Activated CD4-positive, alpha-beta T cell treated with anti-CD3 and anti-CD28 coated beads for 36 hours (primary cell): ENCODE results near the gene CDC25B. TPM values are rescaled to one million over a fixed set of nuclear protein-coding genes. Genes with fewer than 3 reads are reported as not detected.

Source experiments
- ATAC-seq: fragments of 200-7000 bp; cut with Tn5 transposase; one replicate; pipeline ENCODE4 v1.10.0; 2021; ENCODE audit warnings: mild to moderate bottlenecking, moderate library complexity
- CTCF ChIA-PET: fragments of 350-600 bp; sonication (Branson Sonifier 250); formaldehyde crosslinking; loops from one replicate; lab custom pipeline; 2021; ENCODE audit warnings: antibody characterized with exemption; lab: Charles Lee
- POLR2A ChIA-PET: fragments of 350-600 bp; sonication (Branson Sonifier 250); formaldehyde crosslinking; loops from one replicate; lab custom pipeline; 2021; ENCODE audit warnings: antibody characterized with exemption, inconsistent platforms; lab: Charles Lee
- DNase-seq: peaks from one replicate; pipeline ENCODE4 v3.0.0-alpha.2; 2020
- H3K27ac Mint-ChIP-seq: one replicate; pipeline ENCODE4 v1.8.0; 2021; ENCODE audit warnings: mixed read lengths
- H3K27me3 Mint-ChIP-seq: one replicate; pipeline ENCODE4 v1.8.0; 2021; ENCODE audit warnings: mixed read lengths
- H3K36me3 Mint-ChIP-seq: one replicate; pipeline ENCODE4 v1.8.0; 2021; ENCODE audit warnings: low read depth, mixed read lengths
- H3K4me1 Mint-ChIP-seq: one replicate; pipeline ENCODE4 v1.8.0; 2021; ENCODE audit warnings: mixed read lengths
- H3K4me3 Mint-ChIP-seq: one replicate; pipeline ENCODE4 v1.8.0; 2021; ENCODE audit warnings: mild to moderate bottlenecking, moderate library complexity, mixed read lengths
- H3K9me3 Mint-ChIP-seq: one replicate; pipeline ENCODE4 v1.8.0; 2021; ENCODE audit warnings: low read depth, mixed read lengths
- intact Hi-C, 2 experiments: fragments of 100-400 bp; cut with DNase I in 1 of 2; cut with micrococcal nuclease in 1 of 2; formaldehyde crosslinking; loops; one replicate each; pipeline versions ENCODE4 v1.14.2 to v1.15.1; 2022 to 2024; cut with DNase I, micrococcal nuclease
- total RNA-seq, 2 experiments: library from RNA; stranded (reverse); gene quantifications; one replicate each; pipeline ENCODE4 v1.2.3, GENCODE V29; 2021

Gene CDC25B
- total RNA-seq, 2 experiments from 2014 or later = 79.8 to 96.2 TPM

DNA sequence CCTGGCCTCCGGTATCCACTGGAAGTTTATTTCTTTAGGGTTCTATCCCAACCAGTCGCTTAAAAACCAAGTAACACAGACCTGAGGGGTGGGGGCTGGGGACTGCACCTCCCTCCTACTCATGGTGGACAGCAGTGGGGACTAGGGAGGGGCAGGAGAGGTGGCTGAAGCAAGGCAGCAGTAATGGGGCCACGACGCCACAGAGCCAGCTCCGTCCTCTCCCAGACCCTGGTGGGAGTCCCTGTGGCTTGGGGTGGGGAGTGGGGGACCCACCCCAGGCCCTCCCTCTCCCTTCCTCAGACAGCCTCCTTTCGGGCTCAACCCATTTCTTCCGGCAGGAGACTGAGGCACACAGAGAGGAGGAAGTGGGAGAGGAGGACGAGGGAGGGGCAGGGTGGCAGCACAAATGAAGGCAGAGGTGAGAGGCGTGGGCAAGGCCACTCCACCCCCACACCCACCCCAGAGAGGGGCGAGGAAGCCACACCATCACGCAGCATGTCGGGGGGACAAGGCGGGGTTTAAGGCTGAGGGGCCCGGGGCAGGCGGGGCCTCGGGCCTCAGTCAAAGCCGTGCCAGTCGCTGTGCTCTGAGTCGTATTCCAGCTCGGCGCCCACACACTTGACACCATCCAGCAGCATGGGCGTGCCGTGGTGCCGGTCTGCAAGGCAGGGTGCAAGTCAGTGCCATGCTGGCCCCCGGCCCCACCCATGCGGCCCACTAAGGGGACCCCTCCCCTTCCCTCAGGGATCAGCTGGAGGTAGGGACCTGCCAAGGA is 42.4 kb upstream of the CDC25B start:
- intact Hi-C loops = loop anchor here (1.0 to 2.0 kb wide), 4 partner anchors 13 to 102 kb away; partner anchors contain the start of genes ADISSP (in 1 of the 2), CENPB (in 1 of the 2) and MAVS (in 1 of the 2)
- POLR2A ChIA-PET = no interaction called here
- ATAC-seq = no peak
- H3K27me3 Mint-ChIP-seq = peaks cover 3% of the 10 kb centered on the region
- H3K27ac Mint-ChIP-seq = no peak overlapping the region
- CTCF ChIA-PET = interaction anchor here (0.6 to 3.2 kb wide), 6 partner anchors 9 to 332 kb away, joined by 3 to 18 read pairs (median 4); partner anchors contain the start of gene ADISSP
- DNase-seq = no peak
- H3K36me3 Mint-ChIP-seq = peaks cover 13% of the 10 kb centered on the region
- H3K4me1 Mint-ChIP-seq = peaks cover 7% of the 10 kb centered on the region
- H3K4me3 Mint-ChIP-seq = no peak overlapping the region
- H3K9me3 Mint-ChIP-seq = no peaks in the 10 kb centered on the region

DNA sequence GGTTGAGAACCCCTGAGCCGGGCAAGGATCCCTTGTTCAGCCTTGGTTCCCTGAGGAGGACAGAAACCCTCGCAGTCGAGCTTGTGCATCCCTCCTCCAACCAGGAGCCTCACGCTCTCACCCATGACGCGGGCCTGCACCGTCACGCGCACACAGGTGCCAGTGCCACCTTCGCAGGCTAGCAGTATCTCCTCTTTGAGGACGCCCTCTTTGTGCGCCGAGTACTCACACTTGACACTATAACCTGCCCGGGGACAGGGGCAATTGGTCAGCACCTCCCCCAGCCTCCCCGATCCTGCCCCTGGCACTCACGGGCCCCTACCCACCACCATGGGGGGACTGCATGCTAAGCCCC is 41.9 kb upstream of the CDC25B start:
- ATAC-seq (no peak), DNase-seq (no peak)
- intact Hi-C loops = no loop called here
- Mint-ChIP-seq H3K4me1 (peaks cover 7% of the 10 kb centered on the region), H3K27ac (no peak overlapping the region), H3K27me3 (peaks cover 3% of the 10 kb centered on the region), H3K9me3 (no peaks in the 10 kb centered on the region), H3K36me3 (peaks cover 13% of the 10 kb centered on the region), H3K4me3 (no peak overlapping the region)
- POLR2A ChIA-PET = no interaction called here
- CTCF ChIA-PET = interaction anchor here (0.9 to 1.4 kb wide), 4 partner anchors 9 to 330 kb away, joined by 3 to 4 read pairs (median 4); no protein-coding TSS in a partner anchor

DNA sequence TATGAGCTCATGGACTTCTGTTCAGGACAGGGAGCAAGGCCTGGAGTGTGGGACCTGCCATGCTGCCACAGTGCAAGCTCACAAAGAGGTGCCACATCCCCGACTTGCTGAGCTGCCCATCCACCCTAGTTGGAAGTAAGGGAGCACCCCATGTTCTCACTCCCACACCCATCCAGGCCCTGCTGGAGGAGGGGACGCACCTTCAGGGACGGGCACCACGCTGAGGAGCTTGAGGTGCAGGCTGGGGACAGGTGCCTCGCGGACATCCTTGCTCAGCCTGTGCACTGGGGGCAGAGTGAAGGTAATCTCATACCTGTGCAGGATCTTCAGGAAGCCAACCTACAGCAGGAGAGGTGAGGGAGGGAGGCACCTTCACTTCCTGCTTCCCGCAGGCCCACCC is 40.8 kb upstream of the CDC25B start:
- intact Hi-C loops = no loop called here
- peaks cover 7% of the 10 kb centered on the region for H3K4me1 Mint-ChIP-seq
- H3K36me3 Mint-ChIP-seq = peaks cover 13% of the 10 kb centered on the region
- ATAC-seq = no peak
- H3K9me3 Mint-ChIP-seq = no peaks in the 10 kb centered on the region
- CTCF ChIA-PET = interaction anchor here (0.5 to 1.4 kb wide), 6 partner anchors 12 to 329 kb away, joined by 3 to 5 read pairs (median 3); partner anchors contain the start of gene SPEF1
- peaks cover 3% of the 10 kb centered on the region for H3K27me3 Mint-ChIP-seq
- H3K4me3 Mint-ChIP-seq = no peak overlapping the region
- POLR2A ChIA-PET = interaction anchor here (0.7 kb wide), 1 partner anchor 10 kb away, joined by 4 read pairs; no protein-coding TSS in a partner anchor
- no peak overlapping the region for H3K27ac Mint-ChIP-seq
- DNase-seq = no peak

- intact Hi-C loops = no loop called here
- ChIA-PET POLR2A (no interaction called here), CTCF (interaction anchor here (0.6 to 1.1 kb wide), 3 partner anchors 12 to 100 kb away, joined by 3 to 5 read pairs (median 3); no protein-coding TSS in a partner anchor)
- Mint-ChIP-seq H3K4me3 (no peak overlapping the region), H3K4me1 (peaks cover 7% of the 10 kb centered on the region), H3K27ac (no peak overlapping the region), H3K9me3 (no peaks in the 10 kb centered on the region), H3K36me3 (peaks cover 13% of the 10 kb centered on the region), H3K27me3 (peaks cover under 1% of the 10 kb centered on the region)
- DNase-seq (no peak), ATAC-seq (no peak)
These were observed 40.2 kb upstream of the CDC25B start for GRCh38 chr20:3755814-3756480.

DNA sequence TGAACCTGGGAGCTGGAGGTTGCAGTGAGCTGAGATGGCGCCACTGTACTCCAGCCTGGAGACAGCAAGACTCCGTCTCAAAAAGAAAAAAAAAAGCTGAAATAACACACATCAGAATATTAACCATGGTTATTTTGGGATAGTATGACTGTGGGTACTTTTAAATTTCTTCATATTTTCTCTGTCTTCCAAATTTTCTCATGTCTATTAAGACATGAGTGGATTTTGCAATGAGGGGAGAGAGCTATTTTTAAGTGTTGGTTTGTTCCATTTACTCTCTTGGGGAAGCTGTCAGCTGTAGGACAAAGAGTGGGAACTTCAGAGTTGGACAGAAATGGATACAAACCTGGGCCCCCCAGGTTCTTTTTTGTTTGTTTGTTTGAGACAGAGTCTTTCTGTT is 38.8 kb upstream of the CDC25B start:
- no peak for ATAC-seq
- DNase-seq = no peak
- POLR2A ChIA-PET = interaction anchor here (0.6 to 0.7 kb wide), 3 partner anchors 39 to 264 kb away, joined by 3 to 16 read pairs (median 6); partner anchors contain the start of gene CDC25B
- peaks cover 4% of the 10 kb centered on the region for H3K4me1 Mint-ChIP-seq
- CTCF ChIA-PET = interaction anchor here (0.6 to 1.1 kb wide), 7 partner anchors 9 to 376 kb away, joined by 3 to 4 read pairs (median 3); no protein-coding TSS in a partner anchor
- H3K27me3 Mint-ChIP-seq = no peaks in the 10 kb centered on the region
- no peak overlapping the region for H3K4me3 Mint-ChIP-seq
- no peak overlapping the region for H3K27ac Mint-ChIP-seq
- intact Hi-C loops = no loop called here
- peaks cover 16% of the 10 kb centered on the region for H3K36me3 Mint-ChIP-seq
- H3K9me3 Mint-ChIP-seq = no peaks in the 10 kb centered on the region

DNA sequence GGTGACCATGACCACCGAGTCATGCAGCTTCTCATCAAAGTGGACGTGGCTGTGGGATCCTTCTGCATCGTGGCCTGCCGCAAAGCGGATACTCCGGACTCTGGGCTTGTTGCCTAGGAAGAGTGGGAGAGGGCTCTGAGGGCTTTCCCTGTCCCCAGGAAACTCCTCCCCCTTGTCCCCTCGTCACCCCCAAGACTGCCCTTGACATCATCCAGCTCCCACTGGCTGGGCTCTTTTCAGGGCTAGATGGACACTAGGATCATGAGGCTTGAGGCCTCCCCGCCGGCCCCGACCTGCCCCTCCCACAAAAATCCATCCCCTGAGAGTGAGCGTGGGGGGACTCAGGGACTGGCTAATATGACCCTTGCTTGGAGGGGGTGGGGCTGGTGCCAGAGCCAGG is 37.5 kb upstream of the CDC25B start:
- Mint-ChIP-seq H3K36me3 (peaks cover 14% of the 10 kb centered on the region), H3K27ac (no peak overlapping the region), H3K27me3 (no peaks in the 10 kb centered on the region), H3K4me1 (no peaks in the 10 kb centered on the region), H3K4me3 (no peak overlapping the region), H3K9me3 (no peaks in the 10 kb centered on the region)
- ChIA-PET CTCF (no interaction called here), POLR2A (interaction anchor here (1.1 kb wide), 1 partner anchor 9 kb away, joined by 5 read pairs; the partner anchor contains the start of gene ADISSP)
- ATAC-seq (no peak), DNase-seq (no peak)
- intact Hi-C loops = no loop called here

DNA sequence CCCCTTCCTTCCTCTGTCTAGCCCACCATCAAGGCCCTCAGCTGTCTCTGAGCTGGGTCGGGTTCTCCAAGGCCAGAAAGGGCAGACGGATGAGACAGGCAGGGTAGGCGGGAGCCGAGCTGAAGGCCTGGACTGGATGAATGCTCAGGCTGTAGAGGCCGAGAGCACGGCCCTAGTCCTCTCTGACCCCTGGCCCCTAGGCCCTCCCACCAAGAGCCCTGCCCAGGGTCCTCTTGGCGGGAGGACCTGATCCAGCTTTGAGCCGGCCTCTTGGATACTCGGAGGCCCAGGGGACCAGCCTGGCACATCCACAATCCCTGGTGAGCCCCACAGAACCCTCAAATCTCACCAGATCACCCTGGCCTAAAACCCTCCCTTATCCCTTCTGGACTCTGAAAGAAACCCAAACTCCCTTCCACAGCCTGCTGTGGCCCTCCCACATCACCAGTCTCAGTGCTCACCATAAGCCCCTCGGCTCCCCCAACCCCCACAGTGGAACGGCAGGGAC is 36.7 kb upstream of the CDC25B start:
- no peaks in the 10 kb centered on the region for H3K9me3 Mint-ChIP-seq
- ATAC-seq (no peak), DNase-seq (no peak)
- ChIA-PET CTCF (interaction anchor here (0.7 to 1.2 kb wide), 2 partner anchors 15 to 83 kb away, joined by 3 read pairs; no protein-coding TSS in a partner anchor), POLR2A (no interaction called here)
- no peak overlapping the region for H3K4me3 Mint-ChIP-seq
- H3K27ac Mint-ChIP-seq = no peak overlapping the region
- no peaks in the 10 kb centered on the region for H3K4me1 Mint-ChIP-seq
- intact Hi-C loops = no loop called here
- H3K36me3 Mint-ChIP-seq = peaks cover 14% of the 10 kb centered on the region
- H3K27me3 Mint-ChIP-seq = no peaks in the 10 kb centered on the region

DNA sequence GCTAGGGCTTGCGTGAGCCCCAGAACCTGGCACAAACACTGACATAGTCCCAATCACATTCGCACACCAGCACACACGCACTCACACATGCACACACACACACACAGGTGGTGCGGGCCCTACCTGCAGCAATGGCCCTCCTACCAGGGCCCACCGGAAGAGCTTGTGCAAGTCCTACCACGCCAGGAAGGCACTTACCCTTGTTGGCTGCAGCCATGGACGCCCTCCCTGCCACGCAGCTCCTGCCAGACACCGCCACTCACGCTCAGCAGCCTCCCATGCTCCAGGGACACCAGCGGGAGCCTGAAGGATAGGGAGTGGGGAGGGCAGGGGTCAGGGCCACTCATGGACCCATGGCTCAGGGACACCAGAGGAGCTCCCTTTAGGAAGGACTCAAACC is 36.2 kb upstream of the CDC25B start:
- Mint-ChIP-seq H3K36me3 (peaks cover 14% of the 10 kb centered on the region), H3K4me1 (no peaks in the 10 kb centered on the region), H3K27ac (no peak overlapping the region), H3K27me3 (no peaks in the 10 kb centered on the region), H3K9me3 (no peaks in the 10 kb centered on the region), H3K4me3 (no peak overlapping the region)
- ChIA-PET CTCF (interaction anchor here (0.7 to 1.2 kb wide), 2 partner anchors 83 to 95 kb away, joined by 3 read pairs; no protein-coding TSS in a partner anchor), POLR2A (no interaction called here)
- intact Hi-C loops = no loop called here
- DNase-seq = no peak
- no peak for ATAC-seq

DNA sequence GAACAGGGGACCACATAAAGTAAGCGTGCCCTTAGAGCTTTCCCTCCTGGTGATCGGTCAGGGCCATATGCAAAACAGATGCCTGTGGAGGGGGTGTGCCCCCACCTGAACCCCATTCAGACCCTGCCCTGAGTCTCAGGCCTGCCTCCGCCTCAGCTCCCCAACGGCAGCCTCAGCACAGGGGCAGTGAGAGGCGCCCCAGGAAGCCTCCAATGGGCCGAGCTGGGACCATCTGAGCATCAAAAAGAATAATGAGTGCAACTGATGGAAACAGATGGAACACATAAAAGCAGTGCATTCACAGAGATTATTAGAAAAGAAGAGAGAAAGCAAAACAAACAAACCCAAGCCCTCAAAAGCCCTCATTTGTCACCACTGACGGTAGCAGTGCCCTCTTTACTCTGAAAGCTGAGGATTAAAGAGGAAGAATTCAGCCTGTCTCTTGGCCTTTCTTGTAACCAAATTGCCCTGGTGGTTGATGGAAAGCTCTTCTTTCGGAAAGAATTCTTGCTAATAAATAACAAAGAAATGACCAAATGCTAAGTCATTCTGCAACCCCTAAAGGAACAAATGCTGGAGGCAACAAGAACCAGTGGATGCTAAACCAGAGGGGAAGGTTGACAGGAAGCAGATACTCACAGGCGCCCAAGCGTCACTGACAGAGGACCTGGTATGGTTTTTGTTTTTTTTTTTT is 35.3 kb upstream of the CDC25B start:
- Mint-ChIP-seq H3K36me3 (peaks cover 14% of the 10 kb centered on the region), H3K9me3 (no peaks in the 10 kb centered on the region), H3K27ac (no peak overlapping the region), H3K4me3 (no peak overlapping the region), H3K27me3 (no peaks in the 10 kb centered on the region), H3K4me1 (peaks cover 3% of the 10 kb centered on the region)
- no peak for ATAC-seq
- CTCF ChIA-PET = interaction anchor here (0.7 to 1.2 kb wide), 2 partner anchors 84 to 94 kb away, joined by 3 read pairs; no protein-coding TSS in a partner anchor
- no peak for DNase-seq
- POLR2A ChIA-PET = no interaction called here
- intact Hi-C loops = no loop called here

- H3K27ac Mint-ChIP-seq = no peak overlapping the region
These were observed 32.2 kb upstream of the CDC25B start for GRCh38 chr20:3763671-3764601.

More at GRCh38 chr20:3763671-3764601, 32.2 kb upstream of the CDC25B start:
- intact Hi-C loops = no loop called here
- ATAC-seq = no peak
- no peaks in the 10 kb centered on the region for H3K27me3 Mint-ChIP-seq
- peaks cover 21% of the 10 kb centered on the region for H3K4me1 Mint-ChIP-seq
- ChIA-PET CTCF (interaction anchor here (0.7 to 0.9 kb wide), 2 partner anchors 11 to 114 kb away, joined by 3 read pairs; no protein-coding TSS in a partner anchor), POLR2A (no interaction called here)
- no peaks in the 10 kb centered on the region for H3K9me3 Mint-ChIP-seq
- DNase-seq = no peak
- H3K36me3 Mint-ChIP-seq = peaks cover 4% of the 10 kb centered on the region
- no peak overlapping the region for H3K4me3 Mint-ChIP-seq
